Mesendoderm (in vitro differentiated cells): ENCODE data around the gene B4GALNT4.

Experiments
- DNase-seq: peaks from one replicate; pipeline ENCODE4 v3.0.0; 2013
- H2AK5ac ChIP-seq: 2 replicates; pipeline ENCODE4 v1.6.1; 2013; ENCODE audit warnings: low read length, inconsistent platforms
- H2BK120ac ChIP-seq: 2 replicates; pipeline ENCODE4 v1.6.1; 2013; ENCODE audit warnings: low read depth, mild to moderate bottlenecking, low read length, moderate library complexity, mixed read lengths
- H2BK15ac ChIP-seq: replicated peaks from 2 replicates; pipeline ENCODE4 v1.6.1; 2013; ENCODE audit warnings: low read depth, mild to moderate bottlenecking, moderate library complexity
- H2BK5ac ChIP-seq: 2 replicates; pipeline ENCODE4 v1.6.1; 2013; ENCODE audit warnings: low read length, inconsistent platforms
- H3K18ac ChIP-seq: 2 replicates; pipeline ENCODE4 v1.6.1; 2013; ENCODE audit warnings: mild to moderate bottlenecking, low read length, mixed read lengths
- H3K23ac ChIP-seq: one replicate; pipeline ENCODE4 v1.6.1; 2013; ENCODE audit warnings: low read length
- H3K27ac ChIP-seq: 2 replicates; pipeline ENCODE4 v1.5.1; 2013; ENCODE audit warnings: low read depth, mild to moderate bottlenecking, inconsistent platforms, low read length, moderate library complexity
- H3K27me3 ChIP-seq: 2 replicates; pipeline ENCODE4 v1.6.1; 2013; ENCODE audit warnings: low read length, control low read depth, mild to moderate bottlenecking, inconsistent platforms; ENCODE audit not compliant: insufficient read depth, poor library complexity
- H3K36me3 ChIP-seq: 2 replicates; pipeline ENCODE4 v1.6.1; 2013; ENCODE audit warnings: low read length, inconsistent platforms; ENCODE audit not compliant: control insufficient read depth, insufficient read depth
- H3K4ac ChIP-seq: one replicate; pipeline ENCODE4 v1.6.1; 2013; ENCODE audit warnings: low read depth, mild to moderate bottlenecking, low read length, moderate library complexity
- H3K4me1 ChIP-seq: 2 replicates; pipeline ENCODE4 v1.6.1; 2013; ENCODE audit warnings: low read depth, low read length, inconsistent platforms; ENCODE audit not compliant: control insufficient read depth
- H3K4me2 ChIP-seq: 2 replicates; pipeline ENCODE4 v1.6.1; 2013; ENCODE audit warnings: low read length
- H3K4me3 ChIP-seq: 2 replicates; pipeline ENCODE4 v1.5.1; 2013; ENCODE audit warnings: mild to moderate bottlenecking, low read length
- H3K56ac ChIP-seq: one replicate; pipeline ENCODE4 v1.6.1; 2013; ENCODE audit warnings: low read length
- H3K79me1 ChIP-seq: 2 replicates; pipeline ENCODE4 v1.6.1; 2013; ENCODE audit warnings: low read length, inconsistent platforms
- H3K79me2 ChIP-seq: 2 replicates; pipeline ENCODE4 v1.6.1; 2013; ENCODE audit warnings: mild to moderate bottlenecking, low read length; ENCODE audit not compliant: control insufficient read depth, insufficient read depth
- H3K9ac ChIP-seq: 2 replicates; pipeline ENCODE4 v1.6.1; 2013; ENCODE audit warnings: low read length, inconsistent platforms
- H4K5ac ChIP-seq: one replicate; pipeline ENCODE4 v1.6.1; 2013; ENCODE audit warnings: low read length
- H4K8ac ChIP-seq: one replicate; pipeline ENCODE4 v1.6.1; 2013; ENCODE audit warnings: low read depth, mild to moderate bottlenecking, control low read depth, low read length, moderate library complexity
- WGBS: extraction: QIAGEN DNeasy Blood & Tissue Kit; methylation state at CpG from one replicate; pipeline ENCODE4 v1.1.7; 2013; ENCODE audit warnings: low lambda C conversion rate, missing lambda C conversion rate; ENCODE audit not compliant: insufficient coverage; ENCODE audit errors: extremely low coverage; 5-methylcytosine and 5-hydroxymethylcytosine counted together

Gene B4GALNT4

DNA sequence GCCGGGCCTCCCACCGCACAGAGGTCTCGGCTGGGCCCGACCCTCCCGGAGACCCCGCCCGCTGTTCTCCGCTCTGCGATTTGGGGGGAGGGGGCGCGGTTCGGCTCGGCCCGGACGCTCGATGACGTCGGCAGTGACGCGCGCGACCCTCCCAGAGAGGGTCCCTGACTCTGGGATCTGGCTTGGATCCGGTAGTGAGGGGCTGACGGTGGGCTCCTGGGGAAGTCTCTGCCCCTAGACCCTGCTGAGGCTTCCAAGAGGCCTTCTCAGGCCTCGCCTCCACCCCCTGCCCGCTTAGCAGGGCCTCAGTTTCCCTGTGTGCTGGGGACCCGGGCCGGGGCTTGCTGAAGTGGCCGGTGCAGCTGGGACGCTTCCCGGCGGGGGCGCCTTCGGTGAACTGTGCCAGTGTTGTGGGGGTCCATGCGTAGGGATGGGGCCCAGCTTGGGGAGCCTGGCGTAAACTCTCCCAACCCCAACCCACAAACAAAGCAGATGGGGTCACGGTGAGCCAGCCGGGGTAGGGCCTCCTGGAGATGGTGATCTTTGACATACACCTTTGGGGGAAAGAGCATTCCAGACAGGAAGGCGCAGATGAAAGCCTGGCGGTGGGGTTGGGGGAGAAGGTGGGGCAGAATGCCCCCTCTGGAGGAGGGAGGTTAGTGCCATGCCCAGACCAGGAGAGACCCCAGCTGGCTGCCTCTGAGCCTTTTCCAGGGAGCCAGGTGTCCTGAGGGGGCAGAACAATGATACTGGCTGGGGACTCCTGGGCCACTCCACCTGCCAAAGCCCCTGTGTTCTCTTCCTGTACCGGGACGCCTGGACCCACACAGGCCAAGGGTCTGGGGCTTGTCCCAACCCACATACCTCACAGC is 1.0 kb downstream of the B4GALNT4 start:
- H3K27me3 ChIP-seq = no peaks in the 10 kb centered on the region
- peak overlapping the region; percentile 60 for H3K4me3 ChIP-seq
- H2AK5ac ChIP-seq = no peak overlapping the region
- H3K23ac ChIP-seq = no peak overlapping the region
- no peaks in the 10 kb centered on the region for H3K79me2 ChIP-seq
- H4K5ac ChIP-seq = no peak overlapping the region
- peak overlapping the region; percentile 75 for H3K4ac ChIP-seq
- H3K27ac ChIP-seq = no peak overlapping the region
- peak overlapping the region; percentile 66 for H3K18ac ChIP-seq
- no peak overlapping the region for H2BK120ac ChIP-seq
- H3K56ac ChIP-seq = peak overlapping the region; percentile 77
- H3K9ac ChIP-seq = peak overlapping the region; percentile 84
- DNase-seq = no peak
- H3K4me2 ChIP-seq = peak overlapping the region; percentile 77
- no CpG with 5 or more reads among the region's 42 CpGs for WGBS
- peaks cover 4% of the 10 kb centered on the region for H3K36me3 ChIP-seq
- H3K4me1 ChIP-seq = peaks cover 5% of the 10 kb centered on the region
- H3K79me1 ChIP-seq = no peaks in the 10 kb centered on the region
- H2BK5ac ChIP-seq = no peak overlapping the region
- H4K8ac ChIP-seq = no peak overlapping the region
- H2BK15ac ChIP-seq = no peak overlapping the region

DNA sequence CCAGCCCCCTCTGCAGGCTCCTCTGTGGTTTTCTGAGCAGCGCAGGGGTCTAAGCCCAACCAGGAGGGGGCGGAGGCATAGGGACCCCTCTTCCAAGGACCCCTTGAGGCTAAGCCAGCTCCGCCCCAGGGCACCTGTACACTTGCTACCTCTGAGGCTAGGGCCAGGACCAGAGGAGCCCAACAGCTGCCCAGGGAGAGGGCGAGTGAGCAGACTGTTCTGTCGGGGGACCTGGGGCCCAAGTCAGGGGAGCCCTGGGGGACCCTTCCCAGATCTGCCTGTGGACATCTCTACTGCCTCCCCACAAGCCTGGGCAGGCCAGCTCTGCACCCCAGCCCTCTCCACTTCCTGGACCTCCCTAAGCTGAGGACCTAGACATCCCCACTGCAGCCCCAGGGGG is 1.8 kb downstream of the B4GALNT4 start:
- H4K5ac ChIP-seq = no peak overlapping the region
- no peaks in the 10 kb centered on the region for H3K27me3 ChIP-seq
- H3K23ac ChIP-seq = no peak overlapping the region
- no peak overlapping the region for H3K4me3 ChIP-seq
- no peak overlapping the region for H2AK5ac ChIP-seq
- H3K9ac ChIP-seq = no peak overlapping the region
- no CpG with 5 or more reads among the region's 5 CpGs for WGBS
- no peak for DNase-seq
- H3K56ac ChIP-seq = no peak overlapping the region
- H2BK5ac ChIP-seq = no peak overlapping the region
- H3K79me1 ChIP-seq = no peaks in the 10 kb centered on the region
- no peak overlapping the region for H3K18ac ChIP-seq
- H4K8ac ChIP-seq = no peak overlapping the region
- H3K27ac ChIP-seq = no peak overlapping the region
- no peak overlapping the region for H2BK120ac ChIP-seq
- no peak overlapping the region for H2BK15ac ChIP-seq
- peaks cover 4% of the 10 kb centered on the region for H3K36me3 ChIP-seq
- H3K79me2 ChIP-seq = no peaks in the 10 kb centered on the region
- H3K4ac ChIP-seq = no peak overlapping the region
- H3K4me1 ChIP-seq = peaks cover 5% of the 10 kb centered on the region
- no peak overlapping the region for H3K4me2 ChIP-seq

DNA sequence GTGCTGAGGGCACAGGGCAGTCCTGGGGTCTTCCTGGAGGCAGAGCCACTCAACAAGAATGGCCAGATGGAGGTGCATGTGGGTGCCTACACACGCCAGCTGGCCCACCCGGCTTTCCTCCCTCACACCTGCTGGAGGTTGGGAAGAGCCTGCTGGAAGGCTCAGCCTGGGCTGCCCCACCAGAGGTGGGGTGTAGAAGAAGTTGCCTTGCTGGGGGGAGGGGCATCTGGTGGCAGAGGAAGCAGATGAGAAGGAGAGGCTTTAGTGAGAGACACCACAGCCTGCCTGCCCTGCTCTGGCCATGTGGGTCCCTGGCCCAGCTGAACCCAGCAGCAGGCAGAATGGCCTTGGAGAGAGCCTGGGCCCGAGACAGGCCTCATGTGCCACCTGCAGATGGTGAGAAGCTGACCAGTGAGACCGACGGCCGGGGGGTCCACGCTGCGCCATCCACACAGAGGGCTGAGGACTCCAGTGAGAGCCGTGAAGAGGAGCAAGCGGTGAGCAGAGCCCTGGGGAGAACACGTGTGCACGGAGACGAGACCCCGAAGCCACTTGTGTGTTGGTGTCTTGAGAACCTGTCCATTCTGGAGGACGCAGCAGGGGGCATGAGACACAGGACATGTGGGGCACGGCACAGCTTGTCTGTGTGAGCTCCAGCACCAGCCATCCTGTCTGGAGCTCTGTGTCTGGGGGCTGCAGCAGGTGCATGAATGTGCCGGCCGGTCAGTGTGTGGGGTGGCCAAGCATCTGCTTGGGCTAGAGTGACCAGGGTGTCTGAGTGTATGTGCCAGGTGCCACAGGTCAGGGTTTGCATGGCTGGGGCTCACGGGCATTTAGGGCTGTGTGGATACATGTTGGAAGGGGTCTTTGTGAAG is 2.7 kb downstream of the B4GALNT4 start:
- Histone ChIP-seq H3K79me1 (no peaks in the 10 kb centered on the region), H3K23ac (no peak overlapping the region), H2BK120ac (no peak overlapping the region), H2BK15ac (no peak overlapping the region), H3K27me3 (no peaks in the 10 kb centered on the region), H3K4me3 (no peak overlapping the region), H3K4me1 (peaks cover 5% of the 10 kb centered on the region), H3K79me2 (no peaks in the 10 kb centered on the region), H3K4ac (no peak overlapping the region), H4K5ac (no peak overlapping the region), H2BK5ac (no peak overlapping the region), H3K9ac (no peak overlapping the region), H3K36me3 (peaks cover 4% of the 10 kb centered on the region), H3K4me2 (no peak overlapping the region), H3K18ac (no peak overlapping the region), H3K27ac (no peak overlapping the region), H2AK5ac (no peak overlapping the region), H4K8ac (no peak overlapping the region), H3K56ac (no peak overlapping the region)
- WGBS = no CpG with 5 or more reads among the region's 19 CpGs
- no peak for DNase-seq

DNA sequence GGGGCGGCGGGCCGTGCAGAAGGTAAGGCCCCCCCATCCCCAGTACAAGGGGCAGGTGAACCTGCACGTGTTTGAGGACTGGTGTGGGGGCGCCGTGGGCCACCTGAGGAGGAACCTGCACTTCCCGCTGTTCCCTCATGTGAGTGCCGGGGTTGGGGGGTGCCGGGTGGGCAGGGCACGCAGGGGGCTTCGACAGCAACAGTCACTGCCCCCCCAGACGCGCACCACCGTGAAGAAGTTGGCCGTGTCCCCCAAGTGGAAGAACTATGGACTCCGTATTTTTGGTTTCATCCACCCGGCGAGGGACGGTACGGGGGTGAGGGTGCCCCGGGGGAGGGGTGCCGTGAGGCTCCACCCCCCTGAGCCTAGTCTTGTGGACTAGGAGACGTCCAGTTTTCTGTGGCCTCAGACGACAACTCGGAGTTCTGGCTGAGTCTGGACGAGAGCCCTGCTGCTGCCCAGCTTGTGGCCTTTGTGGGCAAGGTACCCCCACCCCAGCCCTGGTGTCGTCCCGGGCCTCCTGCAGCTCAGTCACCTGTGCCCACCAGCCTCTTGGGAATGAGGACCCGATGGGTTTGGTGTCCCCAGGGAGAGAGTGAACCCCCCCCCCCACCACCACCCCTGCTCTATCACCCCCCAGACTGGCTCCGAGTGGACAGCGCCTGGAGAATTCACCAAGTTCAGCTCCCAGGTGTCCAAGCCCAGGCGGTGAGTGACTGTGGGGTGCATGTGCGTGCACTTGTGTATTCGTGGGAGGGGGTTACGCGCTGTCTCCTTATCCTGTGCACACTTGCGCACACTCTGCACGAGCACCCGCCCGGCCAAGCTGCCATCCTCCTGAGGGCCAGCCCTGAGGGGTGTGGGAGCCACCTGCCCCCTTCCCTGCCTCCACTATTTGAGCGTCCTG is 3.8 kb downstream of the B4GALNT4 start:
- Histone ChIP-seq H3K23ac (no peak overlapping the region), H3K9ac (no peak overlapping the region), H3K27me3 (no peaks in the 10 kb centered on the region), H3K18ac (no peak overlapping the region), H3K79me2 (no peaks in the 10 kb centered on the region), H2AK5ac (no peak overlapping the region), H3K27ac (no peak overlapping the region), H3K36me3 (peaks cover 4% of the 10 kb centered on the region), H4K8ac (no peak overlapping the region), H3K56ac (no peak overlapping the region), H2BK15ac (no peak overlapping the region), H2BK120ac (no peak overlapping the region), H4K5ac (no peak overlapping the region), H3K4ac (no peak overlapping the region), H3K79me1 (no peaks in the 10 kb centered on the region), H2BK5ac (no peak overlapping the region), H3K4me1 (peaks cover 5% of the 10 kb centered on the region), H3K4me3 (no peak overlapping the region), H3K4me2 (no peak overlapping the region)
- no CpG with 5 or more reads among the region's 41 CpGs for WGBS
- DNase-seq = no peak

DNA sequence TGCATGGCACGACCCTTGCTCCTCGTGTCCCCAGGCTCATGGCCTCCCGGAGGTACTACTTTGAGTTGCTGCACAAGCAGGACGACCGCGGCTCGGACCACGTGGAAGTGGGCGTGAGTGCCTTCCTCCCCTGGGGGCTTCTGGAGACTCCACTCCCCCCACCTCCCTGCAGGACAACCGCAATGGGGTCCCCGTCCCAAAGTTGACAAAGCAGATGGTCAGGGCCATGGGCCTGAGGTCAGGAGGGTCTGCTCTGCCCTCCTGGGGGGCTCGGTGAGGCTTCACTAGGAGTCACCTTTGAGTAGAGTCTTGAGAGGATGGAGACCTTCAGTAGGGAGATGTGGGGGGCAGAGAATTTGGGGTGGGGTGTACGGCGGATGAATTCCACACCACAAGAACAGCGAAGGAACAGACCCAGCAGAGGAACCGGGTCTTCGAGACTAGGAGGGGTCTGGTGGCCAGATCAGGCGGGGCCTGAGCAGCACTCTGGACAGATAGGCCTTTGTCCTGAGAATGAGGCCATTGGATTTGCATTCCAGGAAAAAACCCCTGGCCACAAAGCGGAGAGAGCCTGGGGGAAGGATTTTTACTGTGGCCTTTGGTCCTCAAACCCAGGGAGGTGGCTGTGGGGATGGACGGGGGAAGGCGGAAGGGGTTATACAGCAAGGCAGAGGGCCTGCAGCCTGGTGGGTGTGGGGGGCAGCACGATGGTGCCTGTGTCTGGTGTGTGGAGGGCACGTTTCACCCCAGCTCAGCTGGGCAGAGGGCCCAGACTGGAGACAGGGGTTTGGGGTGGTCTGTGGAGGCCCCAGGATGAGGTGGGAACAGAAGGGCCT is 4.6 kb downstream of the B4GALNT4 start:
- no peak for DNase-seq
- Histone ChIP-seq H4K8ac (no peak overlapping the region), H2BK15ac (no peak overlapping the region), H3K23ac (no peak overlapping the region), H3K4me1 (no peaks in the 10 kb centered on the region), H3K79me1 (no peaks in the 10 kb centered on the region), H2BK5ac (no peak overlapping the region), H3K4me2 (no peak overlapping the region), H3K27ac (no peak overlapping the region), H3K4ac (no peak overlapping the region), H3K27me3 (no peaks in the 10 kb centered on the region), H3K18ac (no peak overlapping the region), H3K4me3 (no peak overlapping the region), H2BK120ac (no peak overlapping the region), H3K9ac (no peak overlapping the region), H3K56ac (no peak overlapping the region), H3K79me2 (no peaks in the 10 kb centered on the region), H2AK5ac (no peak overlapping the region), H4K5ac (no peak overlapping the region), H3K36me3 (peaks cover 4% of the 10 kb centered on the region)
- no CpG with 5 or more reads among the region's 23 CpGs for WGBS
